OCI-LY1 (cell line): ENCODE results near the gene DNAJC6.

Experiments
- H2AFZ ChIP-seq: fragments of 200-600 bp; sonication (generic), shearing (Covaris generic); 2 replicates; pipeline ENCODE4 v1.6.0; 2014; ENCODE audit warnings: antibody characterized with exemption, mild to moderate bottlenecking, low read length
- H3F3A ChIP-seq: fragments of 200-600 bp; sonication (generic), shearing (Covaris generic); 2 replicates; pipeline ENCODE4 v1.6.0; 2014; ENCODE audit warnings: mild to moderate bottlenecking, antibody characterized with exemption, low read length, moderate library complexity; ENCODE audit not compliant: insufficient read depth
- H3K27ac ChIP-seq: fragments of 200-600 bp; sonication (generic); 2 replicates; pipeline ENCODE4 v1.5.1; 2014; ENCODE audit warnings: low read length, mixed run types, mild to moderate bottlenecking, low read depth; ENCODE audit not compliant: poor library complexity, severe bottlenecking
- H3K27me3 ChIP-seq: fragments of 200-600 bp; sonication (generic); 2 replicates; pipeline ENCODE4 v1.6.0; 2014; ENCODE audit warnings: antibody characterized with exemption, mild to moderate bottlenecking, low read length, moderate library complexity; ENCODE audit not compliant: insufficient read depth
- H3K36me3 ChIP-seq: fragments of 200-600 bp; sonication (generic); 2 replicates; pipeline ENCODE4 v1.6.1; 2014; ENCODE audit warnings: mild to moderate bottlenecking, antibody characterized with exemption, low read length, moderate library complexity, mixed read lengths; ENCODE audit not compliant: insufficient read depth
- H3K4me1 ChIP-seq: fragments of 200-600 bp; sonication (generic); 2 replicates; pipeline ENCODE4 v1.5.1; 2014; ENCODE audit warnings: mild to moderate bottlenecking, low read length, moderate library complexity; ENCODE audit not compliant: insufficient read depth, severe bottlenecking
- H3K4me2 ChIP-seq: fragments of 200-600 bp; sonication (generic), shearing (Covaris generic); 2 replicates; pipeline ENCODE4 v1.6.1; 2014; ENCODE audit warnings: low read length
- H3K4me3 ChIP-seq: fragments of 200-600 bp; sonication (generic); 2 replicates; pipeline ENCODE4 v1.5.1; 2014; ENCODE audit warnings: low read length, low read depth, mild to moderate bottlenecking, mixed read lengths; ENCODE audit not compliant: poor library complexity, severe bottlenecking
- H3K79me2 ChIP-seq: fragments of 200-600 bp; shearing (Covaris generic); 2 replicates; pipeline ENCODE4 v1.6.1; 2016; ENCODE audit warnings: mixed run types, low read length, mixed read lengths; ENCODE audit not compliant: insufficient read depth
- H3K9ac ChIP-seq: fragments of 200-600 bp; sonication (generic), shearing (Covaris generic); 2 replicates; pipeline ENCODE4 v1.6.1; 2014; ENCODE audit warnings: mild to moderate bottlenecking, low read length, mixed read lengths
- H3K9me2 ChIP-seq: fragments of 200-600 bp; sonication (generic), shearing (Covaris generic); 2 replicates; pipeline ENCODE4 v1.6.1; 2014; ENCODE audit warnings: low read depth, mild to moderate bottlenecking, low read length, mixed read lengths
- H3K9me3 ChIP-seq: fragments of 200-600 bp; shearing (Covaris generic); 2 replicates; pipeline ENCODE4 v1.6.1; 2014; ENCODE audit warnings: low read length, mixed read lengths
- H4K20me1 ChIP-seq: fragments of 200-600 bp; sonication (generic), shearing (Covaris generic); 2 replicates; pipeline ENCODE4 v1.6.0; 2016; ENCODE audit warnings: mild to moderate bottlenecking, low read length; ENCODE audit not compliant: insufficient read depth
- EZH2 ChIP-seq: fragments of 200-600 bp; sonication (generic), shearing (Covaris generic); IDR thresholded peaks from 2 replicates; pipeline ENCODE4 v1.8.0; 2017; ENCODE audit warnings: borderline replicate concordance, mixed run types, mild to moderate bottlenecking, antibody characterized with exemption, low read length, moderate library complexity, mixed read lengths
- TF ChIP-seq, protein P1 (sequence below): fragments of 200-600 bp; sonication (generic), shearing (Covaris generic); IDR thresholded peaks from 2 replicates; pipeline ENCODE4 v1.5.1; 2017; ENCODE audit warnings: mild to moderate bottlenecking, antibody characterized with exemption, low read length, moderate library complexity, mixed read lengths

Gene DNAJC6

DNA sequence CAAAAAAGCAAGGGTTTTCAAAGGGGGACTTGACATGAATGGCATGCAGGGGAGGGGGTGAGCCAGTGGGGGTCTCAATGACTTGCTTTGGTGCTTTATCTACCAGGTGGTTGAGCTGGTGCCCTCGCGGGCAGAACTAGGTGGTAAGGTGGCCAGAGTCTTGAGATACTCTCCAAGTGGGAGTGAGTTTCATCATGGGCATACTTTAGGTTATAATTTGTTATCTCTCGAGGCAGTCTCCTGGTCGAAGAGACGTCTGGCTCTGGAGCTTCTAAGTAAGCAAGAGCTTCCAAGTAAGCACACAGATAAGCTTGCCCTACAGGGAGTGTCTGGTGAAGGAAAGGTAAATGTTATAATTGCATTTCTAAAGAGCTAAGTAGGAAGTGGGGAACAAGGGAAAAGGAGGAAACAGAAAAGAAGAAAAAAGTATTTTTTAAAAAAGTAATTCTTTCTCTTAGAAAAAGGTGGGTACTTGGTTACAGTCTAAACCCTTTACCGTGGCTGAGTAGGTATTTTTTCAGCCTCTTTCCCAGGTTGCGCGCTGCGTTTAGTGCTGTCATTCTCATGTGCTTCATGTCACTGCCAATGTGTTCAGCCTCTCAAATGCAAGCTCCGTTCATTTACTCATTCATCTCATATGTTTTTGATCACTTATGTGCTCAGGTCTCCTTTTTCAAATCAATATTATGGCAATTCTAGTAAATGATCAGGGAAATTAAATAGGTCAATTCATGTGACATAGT lies 31.6 kb upstream of the DNAJC6 start:
- H3K27ac ChIP-seq: no peak overlapping the region
- no peaks in the 10 kb centered on the region for H3K27me3 ChIP-seq
- H3F3A ChIP-seq: no peaks in the 10 kb centered on the region
- no peak overlapping the region for H3K4me2 ChIP-seq
- peaks cover 58% of the 10 kb centered on the region for H3K4me1 ChIP-seq
- H3K9me3 ChIP-seq: no peaks in the 10 kb centered on the region
- no peaks in the 10 kb centered on the region for H3K79me2 ChIP-seq
- no peak overlapping the region for H3K4me3 ChIP-seq
- no peak overlapping the region for H3K9ac ChIP-seq
- H2AFZ ChIP-seq: no peak overlapping the region
- TF ChIP-seq EZH2: no peak
- TF ChIP-seq, protein P1, sequence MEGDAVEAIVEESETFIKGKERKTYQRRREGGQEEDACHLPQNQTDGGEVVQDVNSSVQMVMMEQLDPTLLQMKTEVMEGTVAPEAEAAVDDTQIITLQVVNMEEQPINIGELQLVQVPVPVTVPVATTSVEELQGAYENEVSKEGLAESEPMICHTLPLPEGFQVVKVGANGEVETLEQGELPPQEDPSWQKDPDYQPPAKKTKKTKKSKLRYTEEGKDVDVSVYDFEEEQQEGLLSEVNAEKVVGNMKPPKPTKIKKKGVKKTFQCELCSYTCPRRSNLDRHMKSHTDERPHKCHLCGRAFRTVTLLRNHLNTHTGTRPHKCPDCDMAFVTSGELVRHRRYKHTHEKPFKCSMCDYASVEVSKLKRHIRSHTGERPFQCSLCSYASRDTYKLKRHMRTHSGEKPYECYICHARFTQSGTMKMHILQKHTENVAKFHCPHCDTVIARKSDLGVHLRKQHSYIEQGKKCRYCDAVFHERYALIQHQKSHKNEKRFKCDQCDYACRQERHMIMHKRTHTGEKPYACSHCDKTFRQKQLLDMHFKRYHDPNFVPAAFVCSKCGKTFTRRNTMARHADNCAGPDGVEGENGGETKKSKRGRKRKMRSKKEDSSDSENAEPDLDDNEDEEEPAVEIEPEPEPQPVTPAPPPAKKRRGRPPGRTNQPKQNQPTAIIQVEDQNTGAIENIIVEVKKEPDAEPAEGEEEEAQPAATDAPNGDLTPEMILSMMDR: no peak
- no peaks in the 10 kb centered on the region for H4K20me1 ChIP-seq
- H3K36me3 ChIP-seq: no peaks in the 10 kb centered on the region
- no peaks in the 10 kb centered on the region for H3K9me2 ChIP-seq

DNA sequence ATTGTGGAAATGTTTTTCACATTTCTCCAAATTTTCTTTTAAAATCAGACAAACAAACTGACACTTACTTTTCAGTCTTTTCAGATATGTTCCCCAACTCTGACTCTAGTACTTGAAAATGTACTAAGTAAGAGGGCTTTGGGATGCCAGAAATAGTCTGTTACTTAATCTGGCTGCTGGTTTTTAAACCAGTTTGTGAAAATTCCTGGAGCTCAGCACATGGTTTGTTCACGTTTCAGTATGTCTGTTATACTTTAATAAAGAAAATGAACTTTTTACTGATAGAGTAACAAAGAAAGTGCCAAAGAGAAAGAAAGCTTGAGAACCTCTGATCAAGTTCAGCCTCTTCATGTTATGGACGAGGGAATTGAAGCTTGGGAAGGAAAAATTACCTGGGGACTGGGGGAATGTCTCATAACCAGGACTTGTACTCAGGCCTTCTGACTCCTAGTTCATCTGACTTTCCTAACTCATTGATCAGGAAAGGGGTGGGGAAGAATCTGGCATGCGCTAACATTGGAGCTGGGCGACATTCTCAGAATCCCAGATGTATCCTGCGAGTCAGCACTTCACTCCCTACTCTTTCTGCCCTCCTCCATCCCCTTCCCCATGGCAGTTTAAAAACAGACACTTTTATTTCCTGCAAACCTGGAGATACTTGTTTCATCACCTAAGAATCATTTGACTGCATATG lies 30.8 kb upstream of the DNAJC6 start:
- Histone ChIP-seq H3K36me3 (no peaks in the 10 kb centered on the region), H3K4me3 (no peak overlapping the region), H3K9me3 (no peaks in the 10 kb centered on the region), H2AFZ (no peak overlapping the region), H3K27me3 (no peaks in the 10 kb centered on the region), H3K9me2 (no peaks in the 10 kb centered on the region), H3K79me2 (no peaks in the 10 kb centered on the region), H3F3A (no peaks in the 10 kb centered on the region), H3K4me1 (peaks cover 58% of the 10 kb centered on the region), H3K4me2 (no peak overlapping the region), H4K20me1 (no peaks in the 10 kb centered on the region), H3K9ac (no peak overlapping the region), H3K27ac (no peak overlapping the region)
- TF ChIP-seq EZH2: no peak
- TF ChIP-seq, protein P1: no peak

DNA sequence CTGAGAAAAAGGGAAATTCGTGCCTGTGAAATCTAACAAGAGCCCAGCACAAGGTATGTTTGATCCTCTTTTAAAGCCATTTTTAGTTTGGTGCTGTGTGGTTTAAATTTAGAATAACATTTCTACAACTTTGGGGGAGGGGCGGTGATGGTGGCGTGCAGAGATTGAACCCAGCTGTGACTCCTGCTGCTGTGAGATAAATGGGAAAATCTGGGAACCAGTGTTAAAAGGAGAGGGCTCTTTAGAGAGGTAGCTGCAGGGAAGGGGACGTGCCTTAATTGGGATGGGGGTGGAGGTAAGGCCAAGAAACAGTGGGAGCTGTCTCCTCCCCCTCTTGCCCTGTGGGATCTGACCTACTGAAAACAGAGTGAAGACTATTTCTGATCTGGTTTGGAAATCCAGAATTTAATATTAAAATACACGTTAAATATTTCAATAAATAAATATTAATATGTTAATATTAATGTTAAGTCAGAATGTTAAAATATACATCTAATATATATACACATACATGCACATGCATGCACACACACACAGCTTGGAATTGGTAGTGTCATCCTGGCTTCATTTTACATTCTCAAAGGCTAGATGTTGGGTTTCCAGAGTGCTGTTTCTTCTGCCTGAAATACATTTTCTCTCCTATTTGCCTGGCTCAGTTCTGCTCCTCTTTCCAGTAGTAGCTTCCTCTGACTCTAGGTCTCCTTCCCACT lies 30.1 kb upstream of the DNAJC6 start:
- H3K27ac ChIP-seq: no peak overlapping the region
- H3K4me2 ChIP-seq: no peak overlapping the region
- no peak overlapping the region for H2AFZ ChIP-seq
- no peak overlapping the region for H3K4me3 ChIP-seq
- H4K20me1 ChIP-seq: no peaks in the 10 kb centered on the region
- no peaks in the 10 kb centered on the region for H3K27me3 ChIP-seq
- H3K4me1 ChIP-seq: peaks cover 58% of the 10 kb centered on the region
- no peaks in the 10 kb centered on the region for H3K79me2 ChIP-seq
- no peak overlapping the region for H3K9ac ChIP-seq
- no peaks in the 10 kb centered on the region for H3K9me3 ChIP-seq
- H3K36me3 ChIP-seq: no peaks in the 10 kb centered on the region
- H3K9me2 ChIP-seq: no peaks in the 10 kb centered on the region
- TF ChIP-seq, protein P1: no peak
- no peaks in the 10 kb centered on the region for H3F3A ChIP-seq
